ENCODE results near the gene ALLC.

ALLC gene

DNA sequence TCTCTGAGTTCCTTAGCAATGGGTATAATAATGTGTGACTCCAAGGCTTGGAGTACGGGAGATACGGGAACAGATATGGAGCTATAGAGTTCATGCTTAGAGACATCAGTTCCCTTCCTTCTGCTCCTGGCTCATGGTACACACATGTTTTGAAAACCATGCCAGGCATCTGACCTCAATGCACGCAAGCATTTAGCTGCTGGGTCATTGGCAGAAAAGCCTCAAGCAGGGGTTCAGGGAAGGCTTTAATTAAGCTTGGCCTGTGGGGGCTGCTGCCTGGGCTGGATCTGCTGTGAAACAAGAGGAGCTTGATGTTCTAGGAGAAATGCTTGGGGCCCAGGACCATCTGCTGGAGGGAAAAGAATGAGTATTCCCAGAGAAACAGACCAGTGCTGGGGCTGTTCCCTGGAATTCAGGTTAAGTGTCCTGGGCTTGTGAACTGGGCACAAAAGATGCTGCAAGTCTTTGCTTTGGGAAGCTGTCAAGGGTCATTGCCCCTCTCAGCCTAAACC is 3.2 kb downstream of the ALLC start:
- TF ChIP-seq, protein P1, sequence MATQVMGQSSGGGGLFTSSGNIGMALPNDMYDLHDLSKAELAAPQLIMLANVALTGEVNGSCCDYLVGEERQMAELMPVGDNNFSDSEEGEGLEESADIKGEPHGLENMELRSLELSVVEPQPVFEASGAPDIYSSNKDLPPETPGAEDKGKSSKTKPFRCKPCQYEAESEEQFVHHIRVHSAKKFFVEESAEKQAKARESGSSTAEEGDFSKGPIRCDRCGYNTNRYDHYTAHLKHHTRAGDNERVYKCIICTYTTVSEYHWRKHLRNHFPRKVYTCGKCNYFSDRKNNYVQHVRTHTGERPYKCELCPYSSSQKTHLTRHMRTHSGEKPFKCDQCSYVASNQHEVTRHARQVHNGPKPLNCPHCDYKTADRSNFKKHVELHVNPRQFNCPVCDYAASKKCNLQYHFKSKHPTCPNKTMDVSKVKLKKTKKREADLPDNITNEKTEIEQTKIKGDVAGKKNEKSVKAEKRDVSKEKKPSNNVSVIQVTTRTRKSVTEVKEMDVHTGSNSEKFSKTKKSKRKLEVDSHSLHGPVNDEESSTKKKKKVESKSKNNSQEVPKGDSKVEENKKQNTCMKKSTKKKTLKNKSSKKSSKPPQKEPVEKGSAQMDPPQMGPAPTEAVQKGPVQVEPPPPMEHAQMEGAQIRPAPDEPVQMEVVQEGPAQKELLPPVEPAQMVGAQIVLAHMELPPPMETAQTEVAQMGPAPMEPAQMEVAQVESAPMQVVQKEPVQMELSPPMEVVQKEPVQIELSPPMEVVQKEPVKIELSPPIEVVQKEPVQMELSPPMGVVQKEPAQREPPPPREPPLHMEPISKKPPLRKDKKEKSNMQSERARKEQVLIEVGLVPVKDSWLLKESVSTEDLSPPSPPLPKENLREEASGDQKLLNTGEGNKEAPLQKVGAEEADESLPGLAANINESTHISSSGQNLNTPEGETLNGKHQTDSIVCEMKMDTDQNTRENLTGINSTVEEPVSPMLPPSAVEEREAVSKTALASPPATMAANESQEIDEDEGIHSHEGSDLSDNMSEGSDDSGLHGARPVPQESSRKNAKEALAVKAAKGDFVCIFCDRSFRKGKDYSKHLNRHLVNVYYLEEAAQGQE (IDR thresholded peaks at IDR 0.05; ENCODE audit: insufficient read depth in 1 of 2, low read depth in 2 of 2, low read length in 2 of 2): no peak
- TF ChIP-seq FOXP2 (optimal IDR thresholded peaks at IDR 0.05; ENCODE audit: borderline replicate concordance, extremely low read depth, extremely low read length, insufficient read depth) (no peak), POLR2AphosphoS5 (IDR thresholded peaks at IDR 0.05; ENCODE audit: low read depth, low read length) (no peak), SIN3A (IDR thresholded peaks at IDR 0.05; ENCODE audit: borderline replicate concordance, insufficient read depth, low read length) (no peak), TAF1 (IDR thresholded peaks at IDR 0.05; ENCODE audit: borderline replicate concordance, insufficient read depth, low read length) (no peak)

DNA sequence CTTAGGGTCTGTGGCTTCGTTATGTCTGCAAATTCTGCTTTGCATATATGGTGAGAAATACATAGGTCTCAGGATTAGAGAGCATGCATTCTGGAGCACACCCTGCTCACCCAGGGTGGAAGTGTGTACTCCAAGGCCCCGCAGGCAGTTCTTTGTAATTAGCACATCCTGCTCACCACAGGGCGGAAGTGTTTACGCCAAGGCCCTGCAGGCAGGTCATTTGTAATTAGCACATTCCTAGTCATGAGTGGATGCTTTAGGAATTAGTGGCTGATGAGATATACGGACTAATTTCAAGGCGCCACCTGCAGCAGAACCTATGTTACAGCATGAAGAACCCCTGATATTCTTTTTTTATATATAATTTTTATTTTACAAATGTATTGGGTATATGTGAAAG is 4.2 kb downstream of the ALLC start:
- peak; percentile 85 for TF ChIP-seq FOXP2 (optimal IDR thresholded peaks at IDR 0.05; ENCODE audit: borderline replicate concordance, extremely low read depth, extremely low read length, insufficient read depth)
- TF ChIP-seq, protein P1 (IDR thresholded peaks at IDR 0.05; ENCODE audit: insufficient read depth in 1 of 2, low read depth in 2 of 2, low read length in 2 of 2): no peak
- no peak for TF ChIP-seq TAF1 (IDR thresholded peaks at IDR 0.05; ENCODE audit: borderline replicate concordance, insufficient read depth, low read length)

DNA sequence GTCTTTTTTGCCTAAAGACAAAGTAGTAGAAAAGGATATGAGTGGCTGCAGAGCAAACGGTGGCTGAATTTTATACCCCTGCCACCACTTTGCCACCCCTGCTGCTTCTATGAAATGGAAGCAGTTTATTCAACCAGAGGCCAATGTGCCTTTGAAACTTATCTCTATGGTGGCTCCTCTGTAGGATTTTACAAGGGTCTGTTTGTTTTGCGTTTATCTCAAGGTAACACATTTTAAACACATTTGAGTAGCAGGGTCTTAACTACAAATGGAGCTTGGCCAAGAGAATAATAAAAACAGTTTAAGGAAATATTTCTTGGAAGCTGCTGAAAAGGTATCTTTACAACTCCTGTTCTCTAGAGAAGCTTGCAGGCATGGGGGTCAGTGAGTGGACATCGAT is 6.1 kb downstream of the ALLC start:
- no peak for TF ChIP-seq POLR2AphosphoS5 (IDR thresholded peaks at IDR 0.05; ENCODE audit: low read depth, low read length)
- no peak for TF ChIP-seq TAF1 (IDR thresholded peaks at IDR 0.05; ENCODE audit: borderline replicate concordance, insufficient read depth, low read length)
- no peak for TF ChIP-seq SIN3A (IDR thresholded peaks at IDR 0.05; ENCODE audit: borderline replicate concordance, insufficient read depth, low read length)

DNA sequence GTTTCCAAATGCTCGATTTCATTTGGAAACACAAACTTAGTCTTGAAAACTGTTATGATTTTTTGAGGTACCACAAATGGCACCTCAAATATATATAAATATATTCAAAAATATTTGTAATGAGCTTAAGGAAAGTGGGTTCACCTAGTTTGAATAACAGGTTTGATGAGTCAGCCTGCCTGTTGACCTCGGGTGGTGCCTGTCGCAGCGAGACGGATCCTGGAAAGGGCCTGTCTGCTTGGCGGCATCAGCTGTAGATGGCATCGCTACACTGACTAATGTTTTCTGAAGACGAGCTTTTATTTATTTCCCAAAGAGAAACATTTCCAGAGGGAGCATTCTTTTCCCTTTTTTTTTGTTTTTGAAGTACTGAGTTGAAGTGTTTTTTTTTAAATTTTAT is 6.9 kb downstream of the ALLC start:
- TF ChIP-seq FOXP2 (optimal IDR thresholded peaks at IDR 0.05; ENCODE audit: borderline replicate concordance, extremely low read depth, extremely low read length, insufficient read depth) (no peak), POLR2AphosphoS5 (IDR thresholded peaks at IDR 0.05; ENCODE audit: low read depth, low read length) (no peak), TAF1 (IDR thresholded peaks at IDR 0.05; ENCODE audit: borderline replicate concordance, insufficient read depth, low read length) (no peak), SIN3A (IDR thresholded peaks at IDR 0.05; ENCODE audit: borderline replicate concordance, insufficient read depth, low read length) (no peak)
- TF ChIP-seq, protein P1 (IDR thresholded peaks at IDR 0.05; ENCODE audit: insufficient read depth in 1 of 2, low read depth in 2 of 2, low read length in 2 of 2): no peak

DNA sequence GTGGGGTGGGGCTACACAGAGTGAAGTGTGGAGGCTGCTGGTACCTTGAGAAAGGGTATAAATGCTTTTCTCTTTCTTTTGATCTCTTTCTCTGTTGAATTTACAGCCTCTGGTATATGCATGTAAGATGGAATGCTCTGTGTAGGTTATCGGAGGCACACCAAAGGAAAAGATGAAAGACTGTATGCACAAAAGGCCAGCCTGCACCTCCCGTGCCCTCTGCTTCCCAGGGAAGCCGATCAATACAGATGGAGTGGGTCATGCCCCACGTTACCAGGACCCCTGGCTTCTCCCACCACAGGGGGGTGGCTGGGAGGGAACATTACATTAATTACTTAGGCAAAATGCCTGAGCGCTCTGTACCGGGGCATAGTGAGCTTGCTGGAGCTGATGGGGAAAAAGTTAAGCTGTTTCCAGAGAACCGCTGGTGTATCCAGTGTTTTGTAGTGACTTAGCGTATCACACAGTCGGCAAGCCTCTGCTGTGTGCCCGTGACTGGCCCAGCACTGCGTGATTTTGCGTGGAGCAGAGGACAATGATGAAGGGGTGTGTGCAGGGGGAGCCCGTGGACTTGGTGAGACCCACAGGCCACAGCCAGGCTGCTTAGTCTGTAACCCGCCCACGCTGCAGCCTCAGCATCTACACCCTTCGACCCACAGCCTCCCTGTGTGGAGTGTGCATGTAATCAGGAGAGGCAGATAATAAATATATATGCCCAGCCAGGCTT is 8.0 kb downstream of the ALLC start:
- no peak for TF ChIP-seq FOXP2 (optimal IDR thresholded peaks at IDR 0.05; ENCODE audit: borderline replicate concordance, extremely low read depth, extremely low read length, insufficient read depth)

DNA sequence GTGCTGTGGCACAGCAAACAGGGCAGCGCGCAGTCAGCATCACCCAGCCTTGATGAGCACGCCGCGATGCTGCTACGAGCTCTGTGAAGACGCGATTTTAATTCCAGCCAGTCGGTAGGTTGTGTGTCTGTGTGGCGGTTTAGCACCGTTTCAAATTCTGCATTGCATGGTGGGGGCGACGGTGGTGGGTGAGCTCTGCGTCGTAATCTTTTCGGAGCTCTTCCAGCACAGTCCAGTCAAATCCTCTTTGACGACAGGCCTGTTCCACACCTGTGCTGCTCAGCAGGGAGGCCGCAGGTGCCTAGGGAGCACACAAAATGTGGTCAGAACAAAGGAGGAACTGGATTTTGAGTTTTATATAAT is 8.6 kb downstream of the ALLC start:
- no peak for TF ChIP-seq TAF1 (IDR thresholded peaks at IDR 0.05; ENCODE audit: borderline replicate concordance, insufficient read depth, low read length)
- TF ChIP-seq SIN3A (IDR thresholded peaks at IDR 0.05; ENCODE audit: borderline replicate concordance, insufficient read depth, low read length): no peak
- TF ChIP-seq, protein P1 (IDR thresholded peaks at IDR 0.05; ENCODE audit: insufficient read depth in 1 of 2, low read depth in 2 of 2, low read length in 2 of 2): no peak
- no peak for TF ChIP-seq POLR2AphosphoS5 (IDR thresholded peaks at IDR 0.05; ENCODE audit: low read depth, low read length)
- TF ChIP-seq FOXP2 (optimal IDR thresholded peaks at IDR 0.05; ENCODE audit: borderline replicate concordance, extremely low read depth, extremely low read length, insufficient read depth): no peak
